DND-41 (cell line): Measurements from ENCODE around the gene ZNF511.

Experiments
- CTCF ChIP-seq: IDR thresholded peaks from 2 replicates; pipeline ENCODE4 v1.5.1; 2012; ENCODE audit warnings: borderline replicate concordance, low read length, moderate library complexity, mild to moderate bottlenecking; ENCODE audit not compliant: poor library complexity, severe bottlenecking; ENCODE audit errors: extremely low read depth
- EZH2 ChIP-seq: IDR thresholded peaks from 3 replicates; pipeline ENCODE4 v1.6.1; 2012; ENCODE audit warnings: borderline replicate concordance, low read depth, mild to moderate bottlenecking, moderate library complexity, low read length, inconsistent platforms; ENCODE audit not compliant: severe bottlenecking

- TF ChIP-seq CTCF = no peak
- no peak for TF ChIP-seq EZH2
Measured at GRCh38 chr10:133359554-133359971, 50.8 kb downstream of the ZNF511 start.
